ENCODE data around the gene SKI.

SKI gene

DNA sequence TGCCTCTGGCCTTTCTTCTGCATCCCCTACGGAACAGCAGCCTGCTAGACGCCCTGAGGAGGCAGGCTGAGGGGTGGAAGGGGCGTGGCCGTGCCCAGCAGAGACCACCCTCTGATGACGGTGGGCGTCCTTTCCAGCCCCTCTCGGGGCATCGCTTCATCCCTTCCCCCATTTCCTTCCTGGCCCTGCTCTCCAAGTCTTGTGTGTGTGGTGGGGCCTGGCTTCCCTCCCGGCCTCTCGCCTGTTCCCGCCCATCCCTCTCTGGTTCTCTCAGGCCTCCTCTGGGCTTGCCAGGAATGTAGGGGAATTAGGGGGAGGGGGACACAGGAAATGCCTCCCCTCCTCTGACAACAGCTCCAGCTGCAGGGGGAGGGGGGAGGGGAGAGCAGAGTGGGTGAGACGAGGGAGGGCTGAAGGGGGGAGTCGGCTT, 51.1 kb downstream of the SKI start:
- Histone ChIP-seq H3K27ac (peak overlapping the region; percentile 2), H3K4me3 (ENCODE audit: low read depth, low read length) (no peak overlapping the region), H3K27me3 (replicated peaks) (no peaks in the 10 kb centered on the region), H3K36me3 (replicated peaks) (peaks cover 15% of the 10 kb centered on the region)
- TF ChIP-seq, protein P1, sequence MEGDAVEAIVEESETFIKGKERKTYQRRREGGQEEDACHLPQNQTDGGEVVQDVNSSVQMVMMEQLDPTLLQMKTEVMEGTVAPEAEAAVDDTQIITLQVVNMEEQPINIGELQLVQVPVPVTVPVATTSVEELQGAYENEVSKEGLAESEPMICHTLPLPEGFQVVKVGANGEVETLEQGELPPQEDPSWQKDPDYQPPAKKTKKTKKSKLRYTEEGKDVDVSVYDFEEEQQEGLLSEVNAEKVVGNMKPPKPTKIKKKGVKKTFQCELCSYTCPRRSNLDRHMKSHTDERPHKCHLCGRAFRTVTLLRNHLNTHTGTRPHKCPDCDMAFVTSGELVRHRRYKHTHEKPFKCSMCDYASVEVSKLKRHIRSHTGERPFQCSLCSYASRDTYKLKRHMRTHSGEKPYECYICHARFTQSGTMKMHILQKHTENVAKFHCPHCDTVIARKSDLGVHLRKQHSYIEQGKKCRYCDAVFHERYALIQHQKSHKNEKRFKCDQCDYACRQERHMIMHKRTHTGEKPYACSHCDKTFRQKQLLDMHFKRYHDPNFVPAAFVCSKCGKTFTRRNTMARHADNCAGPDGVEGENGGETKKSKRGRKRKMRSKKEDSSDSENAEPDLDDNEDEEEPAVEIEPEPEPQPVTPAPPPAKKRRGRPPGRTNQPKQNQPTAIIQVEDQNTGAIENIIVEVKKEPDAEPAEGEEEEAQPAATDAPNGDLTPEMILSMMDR (IDR thresholded peaks at IDR 0.05; ENCODE audit: low read depth, low read length, missing control alignments): no peak
- in situ Hi-C loops (cut with HindIII; ENCODE audit: low pct_ligation_motif_present, low sequenced_read_pairs): no loop called here
- peak; percentile 72 for DNase-seq

DNA sequence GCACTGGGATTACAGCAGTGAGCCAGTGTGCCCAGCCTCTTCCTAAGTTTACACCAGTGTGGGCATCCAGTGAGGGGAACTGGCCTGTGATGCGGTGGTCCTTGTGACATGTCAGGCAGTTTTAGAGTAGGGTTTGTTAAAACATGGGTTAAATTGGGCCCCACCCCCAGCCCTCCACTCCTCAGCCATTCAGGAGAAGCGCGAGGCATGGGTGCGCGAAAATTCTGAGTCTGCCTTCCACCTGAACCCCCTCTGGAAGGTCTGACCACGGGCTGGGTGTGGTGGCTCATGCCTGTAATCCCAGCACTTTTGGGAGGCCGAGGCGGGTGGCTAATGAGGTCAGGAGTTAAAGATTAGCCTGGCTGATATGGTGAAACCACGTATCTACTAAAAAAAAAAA, 51.7 kb downstream of the SKI start:
- TF ChIP-seq, protein P1 (IDR thresholded peaks at IDR 0.05; ENCODE audit: low read depth, low read length, missing control alignments): no peak
- no peak for DNase-seq
- Histone ChIP-seq H3K36me3 (replicated peaks) (peaks cover 15% of the 10 kb centered on the region), H3K4me3 (ENCODE audit: low read depth, low read length) (no peak overlapping the region), H3K27me3 (replicated peaks) (no peaks in the 10 kb centered on the region), H3K27ac (peak overlapping the region; percentile 35)
- in situ Hi-C loops (cut with HindIII; ENCODE audit: low pct_ligation_motif_present, low sequenced_read_pairs): no loop called here

DNA sequence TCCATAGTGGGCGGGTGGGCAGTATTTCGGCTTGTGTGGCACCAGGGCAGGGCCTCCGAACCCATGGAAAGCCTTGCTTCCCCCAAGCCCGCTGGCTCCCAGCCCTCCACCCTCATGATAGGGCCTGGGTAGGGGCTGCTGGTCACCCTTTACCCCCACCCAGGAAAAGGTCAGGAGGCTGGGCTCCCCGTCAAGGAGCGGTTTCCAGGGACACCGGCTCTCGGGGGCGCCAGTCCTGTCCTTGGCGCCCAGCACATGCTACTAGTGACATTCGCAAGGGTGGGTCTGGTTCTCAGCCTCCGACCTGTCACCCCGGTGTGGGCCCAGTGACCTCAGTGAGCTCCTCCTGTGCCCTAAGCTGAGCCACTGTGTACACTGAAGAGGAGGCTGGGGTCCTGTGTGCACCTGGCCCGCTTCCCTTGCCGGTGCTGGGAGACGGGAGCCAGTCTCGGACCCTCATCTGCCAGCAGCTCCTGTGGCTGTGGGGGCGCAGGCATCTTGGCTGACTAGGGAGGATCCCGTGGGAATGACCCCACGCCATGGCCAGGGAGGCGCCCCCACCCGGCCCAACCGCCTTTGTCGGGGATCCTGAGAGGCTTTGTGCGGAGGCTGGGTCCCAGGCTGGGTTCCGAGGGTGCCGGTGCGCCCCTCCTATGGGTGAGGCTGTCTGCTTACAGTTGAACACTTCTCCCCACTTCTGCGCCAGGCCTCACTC, 54.6 kb downstream of the SKI start:
- Histone ChIP-seq H3K27ac (no peak overlapping the region), H3K4me3 (ENCODE audit: low read depth, low read length) (no peak overlapping the region), H3K27me3 (replicated peaks) (no peaks in the 10 kb centered on the region), H3K36me3 (replicated peaks) (peaks cover 10% of the 10 kb centered on the region)
- in situ Hi-C loops (cut with HindIII; ENCODE audit: low pct_ligation_motif_present, low sequenced_read_pairs): no loop called here
- no peak for DNase-seq
- TF ChIP-seq, protein P1 (IDR thresholded peaks at IDR 0.05; ENCODE audit: low read depth, low read length, missing control alignments): no peak

DNA sequence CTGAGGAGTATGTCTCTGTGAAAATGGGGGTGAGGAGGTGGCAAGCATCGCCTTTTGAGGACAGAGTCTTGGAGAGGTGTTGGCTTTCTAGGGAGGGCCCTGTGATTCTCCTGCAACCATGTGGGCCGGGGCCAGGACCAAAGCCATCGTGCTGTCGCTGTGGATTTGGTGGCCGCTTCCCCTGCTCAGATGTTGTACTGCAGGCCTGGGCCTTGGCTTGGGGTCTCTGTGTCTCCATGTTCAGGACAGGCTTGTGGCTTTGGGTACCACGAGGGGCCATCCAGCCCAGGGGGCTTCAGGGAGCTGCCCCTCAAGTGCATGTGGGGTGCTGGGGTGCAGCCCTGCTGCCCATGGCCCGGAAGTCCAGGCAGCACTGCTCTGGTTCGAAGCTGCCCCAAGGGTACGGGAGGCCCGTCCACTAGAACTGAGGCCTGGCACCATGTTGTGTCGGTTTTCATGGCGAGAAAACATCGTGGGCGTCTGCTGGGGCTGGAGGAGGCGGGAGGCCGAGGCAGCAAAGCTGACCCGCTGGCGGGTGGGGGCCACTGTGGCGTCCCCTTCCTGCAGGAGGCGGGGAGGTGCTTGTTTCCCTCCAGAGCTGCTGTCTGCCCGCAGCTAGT, 55.4 kb downstream of the SKI start:
- H3K27me3 ChIP-seq (replicated peaks): no peaks in the 10 kb centered on the region
- H3K4me3 ChIP-seq (ENCODE audit: low read depth, low read length): no peak overlapping the region
- in situ Hi-C loops (cut with HindIII; ENCODE audit: low pct_ligation_motif_present, low sequenced_read_pairs): no loop called here
- no peak for DNase-seq
- no peak overlapping the region for H3K27ac ChIP-seq
- H3K36me3 ChIP-seq (replicated peaks): peaks cover 5% of the 10 kb centered on the region
- TF ChIP-seq, protein P1 (IDR thresholded peaks at IDR 0.05; ENCODE audit: low read depth, low read length, missing control alignments): no peak

DNA sequence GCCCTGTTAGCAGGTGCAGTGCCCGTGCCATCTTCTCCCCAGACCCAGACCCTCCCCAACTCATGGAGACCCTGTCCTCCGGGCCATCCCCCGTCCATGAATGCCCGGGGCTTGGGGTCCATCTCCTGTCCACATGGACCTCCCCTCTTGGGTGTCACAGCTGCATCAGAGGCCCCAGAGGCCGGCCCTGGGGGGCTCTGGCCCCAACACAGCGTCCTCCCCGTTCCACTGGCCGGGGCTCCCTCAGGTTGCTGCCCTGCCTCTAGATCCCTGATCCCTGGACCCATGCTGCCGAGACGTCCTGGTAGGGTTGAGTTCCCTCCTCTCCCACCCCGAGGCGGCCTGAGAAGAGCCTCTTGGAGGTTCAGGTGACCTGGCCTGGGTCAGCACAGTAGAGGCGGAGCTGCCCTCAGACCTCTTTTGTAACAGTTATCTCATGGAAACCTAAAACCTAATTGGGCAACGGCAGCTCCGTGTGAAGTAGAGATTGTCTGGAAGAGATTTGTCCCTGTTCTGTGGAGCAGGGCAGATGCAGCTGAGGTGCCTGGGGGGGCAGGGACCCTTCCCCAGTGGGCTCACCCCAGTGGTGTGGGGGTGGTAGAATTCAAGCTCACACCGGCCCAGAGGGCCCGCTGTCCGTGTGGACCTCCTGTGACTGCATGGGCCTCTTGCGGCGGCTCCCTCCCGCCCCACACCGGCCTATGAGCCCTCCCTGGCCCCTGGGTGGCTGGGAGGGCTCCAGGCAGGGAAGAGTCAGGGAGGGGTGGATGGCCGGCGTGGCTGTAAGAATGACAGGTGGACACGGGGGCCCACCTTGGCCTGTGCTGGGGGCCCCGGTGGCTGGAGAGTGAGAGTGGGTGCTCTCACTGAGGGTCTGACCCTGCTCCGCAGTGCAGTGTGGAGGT, 56.1 kb downstream of the SKI start:
- in situ Hi-C loops (cut with HindIII; ENCODE audit: low pct_ligation_motif_present, low sequenced_read_pairs): no loop called here
- H3K36me3 ChIP-seq (replicated peaks): peaks cover 5% of the 10 kb centered on the region
- TF ChIP-seq, protein P1 (IDR thresholded peaks at IDR 0.05; ENCODE audit: low read depth, low read length, missing control alignments): no peak
- H3K4me3 ChIP-seq (ENCODE audit: low read depth, low read length): no peak overlapping the region
- H3K27ac ChIP-seq: no peak overlapping the region
- no peaks in the 10 kb centered on the region for H3K27me3 ChIP-seq (replicated peaks)
- no peak for DNase-seq
